Activated CD8-positive, alpha-beta memory T cell treated with anti-CD3 and anti-CD28 coated beads for 4 hours (primary cell): ENCODE measurements around the gene S1PR3.
"Not testable (repeated sequence)": the region's sequence is repeated elsewhere in the genome, so short reads cannot be mapped to it uniquely, and the experiment has no call there.

ENCODE experiments used
- DNase-seq, 2 donors: peaks; one replicate each; pipeline ENCODE4 v3.0.0-alpha.2; 2020; ENCODE audit warnings: low read depth in 2 of 2

S1PR3 gene

DNA sequence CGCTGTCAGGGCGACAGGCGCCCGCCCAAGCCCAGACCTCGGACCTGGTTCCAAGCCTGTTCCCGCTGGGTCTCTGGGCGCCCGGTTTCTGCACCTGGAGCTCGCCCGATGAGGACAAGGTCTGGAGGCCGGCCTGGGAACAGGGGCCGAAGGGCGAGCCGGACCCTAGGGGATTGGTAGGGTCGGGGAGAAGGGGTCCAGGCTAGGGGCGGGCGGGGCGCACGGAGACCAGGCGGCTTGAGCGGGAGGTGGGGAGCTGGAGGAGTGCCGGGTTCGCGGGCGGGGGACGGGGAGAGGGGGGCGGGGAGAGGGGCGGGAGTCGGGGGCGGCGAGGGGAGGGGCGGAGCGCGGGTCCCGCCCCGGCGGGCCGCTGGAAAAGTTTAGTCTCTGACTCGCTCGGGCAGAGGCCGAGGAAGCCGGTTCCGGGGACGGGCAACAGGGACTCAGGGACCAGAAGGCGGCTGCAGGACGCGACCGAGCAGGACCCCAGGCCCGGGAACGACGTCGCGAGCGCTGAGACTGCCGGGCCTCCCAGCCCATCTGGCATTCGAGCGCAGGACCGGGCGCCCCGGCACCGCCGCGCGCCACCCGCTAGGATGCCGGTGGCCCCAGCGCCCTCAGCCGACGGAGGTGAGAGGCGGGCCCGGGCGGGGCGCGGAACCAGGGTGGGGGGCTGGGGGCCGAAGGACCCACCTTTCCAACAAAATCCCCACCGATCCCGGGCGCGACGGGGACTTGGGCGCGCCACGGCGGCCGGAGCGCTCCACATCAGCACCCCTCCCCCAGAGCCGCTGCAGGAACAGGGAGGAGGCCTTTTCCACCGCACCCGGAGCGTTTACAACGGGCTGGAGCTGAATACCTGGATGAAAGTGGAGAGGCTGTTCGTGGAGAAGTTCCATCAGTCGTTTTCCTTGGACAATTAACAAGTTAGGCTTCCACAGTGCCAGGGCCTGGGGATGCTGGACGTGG, at the start of gene S1PR3:
Gene S1PR3 (plus strand): TSS at position 403 of the 969 bp plus-strand sequence. CDS start 9,733 bp downstream, outside the sequence.
- no peak for DNase-seq

DNA sequence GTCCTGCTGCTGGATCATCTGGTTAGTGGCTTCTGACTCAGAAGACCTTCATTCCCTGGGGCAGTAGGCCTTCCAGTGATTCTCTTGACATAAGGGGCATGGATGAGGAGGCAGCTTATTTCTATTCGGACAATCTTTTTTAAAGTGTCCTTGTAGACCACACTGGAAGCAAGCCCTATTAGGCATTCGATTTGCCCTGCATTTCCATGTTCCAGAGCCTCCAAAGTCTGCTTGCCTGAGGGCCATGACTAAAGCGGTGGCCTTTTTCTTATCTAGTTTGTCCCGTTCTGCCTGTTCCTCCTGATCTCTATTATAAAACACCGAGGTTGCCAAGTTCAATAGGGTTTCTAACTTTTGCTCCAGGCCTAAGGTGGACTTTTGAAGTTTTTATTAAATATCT, 49.7 kb upstream of the S1PR3 start:
- not testable (repeated sequence) for DNase-seq

DNA sequence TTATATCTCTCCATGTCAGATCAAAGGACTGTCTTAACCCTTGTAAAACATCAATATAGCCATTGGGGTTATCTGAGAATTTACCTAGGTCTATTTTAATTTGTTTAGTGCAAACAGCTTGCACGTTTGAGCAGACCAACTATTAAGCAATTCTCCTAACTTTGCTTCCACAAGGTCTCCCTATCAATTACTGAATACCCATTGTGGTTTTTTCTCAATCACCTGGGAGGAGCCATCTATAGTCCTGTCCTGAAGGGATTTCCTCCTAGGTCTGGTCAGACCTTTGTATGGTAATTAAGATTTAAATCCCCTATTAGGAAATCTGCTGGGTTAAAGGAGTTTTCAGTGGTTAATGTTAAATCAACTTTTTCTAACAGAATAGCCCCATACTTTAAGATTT, 48.9 kb upstream of the S1PR3 start:
- DNase-seq, result no peak

DNA sequence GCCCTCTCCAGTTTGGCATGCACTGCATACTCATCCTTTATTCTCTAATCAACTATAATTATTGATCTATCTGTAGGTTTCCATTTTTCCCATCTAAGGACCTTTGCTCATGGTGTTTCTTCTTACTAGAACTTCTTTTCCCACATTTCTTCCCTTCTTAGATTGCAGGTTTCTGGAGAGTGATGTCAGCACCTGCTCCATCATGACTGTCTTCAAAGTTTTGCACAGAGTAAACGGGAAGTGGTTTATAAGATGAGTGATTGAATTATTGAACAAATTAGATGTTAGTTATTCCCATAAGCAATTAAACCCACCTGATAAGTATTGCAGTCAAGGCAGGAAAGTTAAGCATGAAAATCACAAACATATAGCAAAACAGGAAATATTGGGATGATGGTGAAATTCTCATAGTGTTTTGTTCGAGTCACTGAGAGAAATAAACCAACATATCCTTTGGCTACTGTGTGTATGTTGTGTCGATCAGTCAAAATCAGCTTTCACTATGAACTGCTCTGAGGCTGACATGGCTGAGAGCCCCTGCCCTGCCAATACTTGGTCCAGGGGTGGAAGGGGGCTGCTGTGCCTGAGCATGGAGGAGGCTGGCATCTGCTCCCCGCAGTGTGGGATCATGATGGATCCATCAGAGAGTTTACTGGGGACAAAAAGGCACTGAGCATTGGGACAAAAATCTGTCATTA, 45.5 kb upstream of the S1PR3 start:
- no peak for DNase-seq

DNA sequence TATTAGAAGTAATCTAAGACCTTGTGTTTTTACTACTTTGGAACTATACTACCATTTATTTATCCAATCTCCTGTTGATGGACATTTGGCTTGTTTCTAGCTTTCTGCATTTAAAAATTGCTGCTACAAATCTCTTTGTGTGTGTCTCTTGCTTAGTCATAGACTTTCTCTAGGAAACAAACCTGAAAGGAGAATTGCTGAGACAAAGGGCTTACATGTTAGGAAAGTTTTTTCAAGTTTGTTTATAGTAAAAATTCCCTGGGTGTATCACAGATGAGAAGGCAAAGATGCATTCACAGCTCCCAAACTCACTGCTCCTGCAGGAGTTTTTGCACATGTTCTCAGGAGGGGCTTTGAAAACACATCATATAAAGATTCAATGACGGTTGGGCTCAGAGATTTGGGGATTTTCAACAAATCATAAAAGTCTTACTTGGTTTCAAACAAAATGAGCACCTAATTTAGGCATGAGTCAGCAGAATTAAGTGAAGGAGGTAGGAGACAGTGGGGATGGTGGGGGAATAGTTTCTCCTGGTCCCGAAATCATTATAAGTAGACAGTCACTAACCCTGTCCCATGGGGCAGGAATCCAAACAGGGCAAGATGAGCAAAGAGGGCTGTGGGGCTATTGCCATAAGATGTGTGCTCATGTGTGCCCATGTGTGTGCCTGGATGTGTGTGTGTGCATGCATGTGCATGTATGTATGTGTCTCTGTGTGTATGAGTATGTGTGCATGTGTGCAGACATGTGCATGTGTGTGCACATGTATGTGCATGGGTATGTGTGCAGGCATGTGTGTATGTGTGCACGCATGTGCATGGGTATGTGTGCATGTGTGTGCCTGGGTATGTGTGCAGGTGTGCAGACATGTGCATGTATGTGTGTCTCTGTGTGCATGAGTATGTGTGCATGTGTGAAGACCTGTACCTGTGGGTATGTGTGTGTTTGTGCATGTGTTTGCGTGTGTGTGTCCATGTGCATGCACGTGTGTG, 43.4 kb upstream of the S1PR3 start:
- no peak for DNase-seq

DNA sequence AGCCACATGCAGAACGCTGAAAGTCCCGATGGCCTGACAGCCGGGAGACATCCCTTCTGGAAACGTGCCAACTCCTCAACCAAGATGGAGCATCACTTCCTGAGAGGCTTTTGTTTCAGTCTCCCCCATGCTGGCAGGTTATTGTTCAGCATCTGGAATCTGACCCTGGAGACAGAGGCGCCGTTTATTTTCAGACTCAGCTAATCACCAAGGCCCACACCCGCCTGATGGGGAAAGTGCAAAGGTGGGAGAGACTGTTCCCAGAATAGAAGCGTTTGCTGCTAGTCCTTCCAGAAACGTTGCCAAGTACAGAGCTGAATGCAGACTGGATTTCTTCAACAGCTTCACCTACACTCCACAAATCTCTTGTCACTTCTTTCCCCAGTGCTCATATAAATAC, 41.8 kb upstream of the S1PR3 start:
- DNase-seq, result no peak

DNA sequence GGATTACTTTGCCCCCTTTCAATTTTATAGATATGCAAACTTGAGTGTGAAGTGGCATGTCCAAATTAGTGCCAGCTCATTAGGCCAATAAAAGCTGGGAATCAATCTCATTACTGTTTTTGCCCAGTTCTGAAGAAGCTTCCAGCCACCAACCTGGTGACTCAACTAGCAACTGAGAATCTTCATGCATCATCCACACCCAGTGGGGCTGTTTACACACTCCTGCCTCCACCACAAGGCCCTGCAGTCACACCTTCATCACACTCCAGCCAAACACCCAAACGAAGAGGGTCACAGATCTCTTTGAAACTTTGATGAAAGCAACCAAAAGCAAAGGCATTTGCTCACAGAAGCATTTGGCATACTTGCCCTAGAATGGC, 41.3 kb upstream of the S1PR3 start:
- no peak for DNase-seq

DNA sequence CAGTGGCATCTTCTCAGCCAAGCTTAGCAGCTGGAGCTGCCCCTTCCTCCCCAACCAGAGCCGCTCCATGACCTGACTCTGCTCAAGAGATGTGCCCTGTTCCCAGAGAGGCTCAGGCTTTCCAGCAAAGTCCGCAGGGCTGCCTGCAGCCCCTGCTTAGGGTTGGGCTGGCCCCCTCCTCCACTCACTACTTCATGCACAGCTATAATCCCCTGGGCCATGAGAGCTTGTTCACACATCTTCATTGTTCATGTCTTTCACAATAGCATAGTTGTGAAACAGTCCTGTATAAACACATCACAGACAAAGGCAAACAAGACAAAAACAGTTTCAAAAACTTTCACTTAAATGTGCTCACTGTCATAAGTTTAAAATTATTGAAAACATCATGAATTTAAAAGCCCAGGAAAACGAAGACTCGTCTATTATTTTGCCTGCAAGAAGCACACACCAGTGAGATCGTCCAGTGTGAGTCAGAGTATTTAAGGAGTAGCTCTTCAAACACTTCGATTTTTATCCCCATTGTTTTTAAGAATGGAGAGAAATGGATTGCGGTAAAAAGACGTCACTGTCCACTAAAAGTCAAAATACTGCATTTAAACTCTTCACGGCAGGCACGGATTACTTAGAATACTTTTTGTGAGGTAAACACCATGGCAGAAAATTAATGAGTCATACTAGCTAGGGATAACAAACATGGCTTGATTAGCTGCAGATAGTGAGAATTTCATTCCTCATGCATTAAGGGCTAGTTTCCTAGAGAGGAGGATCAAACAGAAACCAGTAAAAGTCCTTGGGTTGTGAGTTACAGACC, 40.7 kb upstream of the S1PR3 start:
- DNase-seq, result no peak

DNA sequence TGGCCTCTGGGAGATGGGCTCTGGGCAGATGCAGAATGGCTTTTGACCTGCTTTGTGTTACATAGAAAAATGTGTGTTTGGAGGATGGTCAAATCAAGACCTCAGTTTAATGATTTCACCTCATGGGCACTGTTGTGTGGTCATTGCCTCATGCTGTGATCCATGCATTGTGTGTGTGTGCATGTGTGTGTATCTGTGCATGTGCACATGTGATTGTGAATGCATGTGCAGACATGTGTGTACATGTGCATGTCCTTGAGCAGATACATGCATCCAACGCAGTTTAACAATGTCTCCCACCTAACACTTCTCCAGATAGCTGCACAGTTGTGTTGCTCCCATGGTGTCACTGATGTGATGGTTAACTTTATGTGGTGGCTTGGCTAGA, 40.1 kb upstream of the S1PR3 start:
- DNase-seq, result no peak

DNA sequence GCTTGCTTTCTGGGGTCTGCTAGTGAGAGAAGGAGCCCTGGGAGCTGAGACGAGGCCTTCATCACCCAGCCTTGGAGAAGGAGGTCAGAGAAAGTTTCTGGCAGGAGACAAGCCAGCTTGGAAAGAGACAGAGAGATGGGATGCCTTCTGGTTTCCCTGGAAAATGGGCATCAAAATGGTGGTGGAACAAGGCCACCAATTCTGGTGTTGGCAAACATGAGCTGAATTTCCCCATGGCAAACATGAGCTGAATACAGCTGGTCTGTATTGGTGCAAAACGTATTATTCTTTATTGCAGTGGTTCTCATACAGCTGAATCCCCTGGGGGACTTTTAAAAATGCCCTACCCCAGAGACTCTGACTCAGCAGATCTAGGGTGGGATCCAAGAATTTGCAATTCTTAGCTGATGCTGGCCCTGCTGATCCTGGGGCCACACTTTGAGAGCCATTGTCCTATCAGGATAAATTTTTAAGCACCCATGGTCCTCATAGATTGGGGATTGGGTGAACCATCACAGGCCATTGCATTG, 39.1 kb upstream of the S1PR3 start:
- DNase-seq, result no peak

DNA sequence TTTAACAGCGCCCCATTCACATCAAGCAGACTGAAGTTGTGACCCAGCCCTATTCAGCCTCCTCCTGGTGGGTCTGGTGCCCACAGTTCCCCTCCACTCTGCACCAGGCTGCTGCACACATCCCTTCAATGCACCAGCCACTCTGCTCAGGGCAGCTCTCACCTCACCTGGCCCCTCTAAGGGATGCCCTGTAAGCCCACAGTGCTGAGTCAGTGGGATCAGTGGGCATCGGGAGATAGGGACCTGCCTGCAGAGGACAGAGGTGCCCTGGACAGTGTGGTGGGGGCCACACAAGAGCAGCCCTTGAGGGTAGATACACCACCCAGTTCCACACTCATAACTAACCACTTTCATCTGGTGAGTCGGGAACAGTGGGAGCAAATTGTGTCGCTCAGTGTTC, 38.3 kb upstream of the S1PR3 start:
- no peak for DNase-seq

DNA sequence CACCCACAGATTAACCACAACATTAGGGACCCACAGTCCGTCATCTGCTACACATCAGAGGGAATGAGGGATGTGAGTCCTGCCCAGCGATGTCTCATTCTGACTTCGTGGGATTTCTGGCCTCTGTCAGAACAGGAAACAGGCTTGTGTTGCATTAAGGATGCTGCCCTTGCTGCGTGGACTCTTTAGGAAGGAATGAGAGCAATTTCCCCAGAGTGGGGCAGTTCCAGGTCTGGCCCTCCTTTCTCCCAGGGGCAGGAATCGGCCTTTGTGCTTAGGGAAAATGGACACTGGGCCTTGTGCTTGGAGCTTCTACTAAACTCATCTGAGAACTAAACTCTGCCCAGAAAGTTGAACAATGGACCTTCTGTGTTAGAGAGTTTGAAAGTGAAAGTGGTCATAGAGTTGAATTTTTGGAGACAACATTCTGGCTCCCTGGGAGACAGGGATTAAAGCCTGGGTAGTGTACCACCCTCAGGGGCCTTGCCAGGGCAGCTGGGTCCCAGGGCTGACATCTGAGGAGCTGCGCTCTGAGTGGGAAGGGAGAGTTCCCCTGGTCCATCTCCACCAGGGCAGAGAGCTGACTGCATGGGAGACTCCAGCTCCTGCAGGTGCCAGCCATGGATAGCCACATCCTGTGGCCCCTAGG, 37.8 kb upstream of the S1PR3 start:
- no peak for DNase-seq

DNA sequence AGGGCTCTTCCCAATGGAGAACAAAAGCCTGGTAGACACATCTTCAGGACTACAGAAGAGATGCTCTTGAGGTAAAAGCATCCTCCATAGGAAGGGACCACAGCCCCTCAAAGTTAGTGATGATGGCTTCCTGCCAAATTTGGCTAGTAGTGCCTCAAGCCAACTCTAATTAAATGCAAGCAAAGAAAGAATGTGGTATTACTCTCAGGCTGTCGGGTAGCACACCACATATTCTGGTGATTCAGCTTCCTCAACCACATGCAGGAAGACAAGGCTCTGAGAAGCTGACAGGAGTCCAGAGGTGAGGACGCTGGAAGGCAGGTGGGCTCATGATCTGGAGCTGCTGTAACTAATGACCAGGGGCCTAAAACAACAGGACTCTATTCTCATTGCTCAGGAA, 37.2 kb upstream of the S1PR3 start:
- DNase-seq, result no peak

DNA sequence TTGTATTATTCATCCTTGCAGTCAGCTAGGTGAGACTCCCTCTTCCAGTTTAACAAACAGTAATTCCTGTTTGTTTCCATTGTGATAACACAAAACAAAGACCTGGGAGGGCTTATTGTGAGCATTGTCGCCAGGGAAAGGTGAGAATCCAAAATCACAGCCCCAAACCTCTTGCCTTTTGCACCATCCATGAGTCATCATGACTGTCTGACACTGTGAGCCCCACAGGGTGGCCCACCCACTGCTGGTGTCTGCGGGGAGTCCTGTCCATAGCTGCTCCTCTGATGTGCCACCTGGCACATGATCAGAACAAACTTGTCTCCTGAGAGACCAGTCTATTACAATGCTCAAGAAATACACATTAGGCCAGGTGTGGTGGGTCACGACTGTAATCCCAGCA, 33.7 kb upstream of the S1PR3 start:
- no peak for DNase-seq

DNA sequence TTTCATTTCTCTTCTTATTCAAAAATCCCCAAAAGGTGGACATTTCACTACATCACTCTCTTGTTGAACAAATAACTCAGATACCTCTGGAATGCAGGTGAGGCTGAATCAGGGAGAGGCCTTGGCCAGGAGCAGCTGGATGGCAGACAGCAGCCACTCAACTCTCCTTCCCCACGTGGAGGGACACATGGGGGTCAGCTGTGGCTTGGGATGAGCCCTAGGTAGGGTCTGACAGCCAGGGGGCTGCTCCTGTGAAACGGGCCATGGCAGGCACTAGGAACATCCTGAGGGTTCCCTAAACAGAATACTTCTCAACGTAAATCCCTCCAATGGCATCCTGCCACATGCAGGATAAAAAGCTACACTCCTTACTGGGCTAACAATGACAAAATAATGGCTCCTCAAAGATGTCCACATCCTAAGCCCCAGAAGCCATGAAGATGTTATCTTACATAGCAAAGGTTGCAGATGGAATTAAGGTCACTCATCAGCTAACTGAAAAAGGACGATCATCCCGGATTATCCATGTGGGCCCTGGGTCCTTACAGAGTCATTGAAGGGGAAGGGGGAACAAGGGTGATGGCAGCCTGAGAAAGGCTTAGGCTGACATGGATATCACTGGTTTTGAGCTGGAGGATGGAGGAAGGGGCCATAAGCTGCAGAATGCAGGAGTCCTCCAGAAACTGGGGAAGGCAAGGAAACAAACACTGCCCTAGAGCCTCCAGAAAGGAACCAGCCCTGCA, 31.4 kb upstream of the S1PR3 start:
- DNase-seq, result no peak

DNA sequence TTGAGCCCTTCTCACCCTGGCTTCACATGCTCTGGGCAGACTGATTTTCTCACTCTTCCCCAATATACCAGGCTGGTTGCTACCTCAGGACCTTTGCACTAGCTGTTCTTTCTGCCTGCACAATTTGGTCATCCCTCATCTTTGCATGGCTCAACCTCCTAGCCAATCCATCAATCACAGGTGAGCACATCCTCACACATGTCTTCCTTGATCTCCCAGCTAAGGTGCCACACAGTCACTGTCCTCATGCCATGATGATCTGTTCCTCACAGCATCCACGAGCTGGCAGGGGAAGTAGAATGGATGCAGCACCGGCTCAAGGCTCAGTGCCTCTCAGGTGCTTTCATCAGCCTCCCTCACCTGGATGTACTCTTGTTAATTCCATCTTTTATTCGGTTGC, 30.6 kb upstream of the S1PR3 start:
- DNase-seq, result no peak

DNA sequence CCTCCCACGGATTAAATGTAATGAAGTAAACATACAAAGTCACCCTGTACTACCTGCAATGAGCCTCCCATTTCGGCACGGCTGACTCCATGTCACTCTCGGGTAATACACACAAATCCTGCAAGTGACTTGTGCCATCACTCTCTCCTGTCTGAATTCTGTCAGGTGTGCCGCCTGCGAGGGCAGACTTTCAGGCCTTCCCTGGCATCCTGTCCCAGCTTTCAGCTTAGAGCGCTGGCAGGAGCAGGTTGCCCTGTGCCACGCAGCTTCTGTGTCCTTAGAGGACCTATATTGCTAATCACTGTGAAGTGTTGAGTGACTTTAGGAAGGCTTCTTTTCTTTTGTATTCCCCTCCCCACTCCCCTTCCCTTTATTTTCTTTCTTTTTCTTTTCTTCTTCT, 25.8 kb upstream of the S1PR3 start:
- DNase-seq, result no peak

DNA sequence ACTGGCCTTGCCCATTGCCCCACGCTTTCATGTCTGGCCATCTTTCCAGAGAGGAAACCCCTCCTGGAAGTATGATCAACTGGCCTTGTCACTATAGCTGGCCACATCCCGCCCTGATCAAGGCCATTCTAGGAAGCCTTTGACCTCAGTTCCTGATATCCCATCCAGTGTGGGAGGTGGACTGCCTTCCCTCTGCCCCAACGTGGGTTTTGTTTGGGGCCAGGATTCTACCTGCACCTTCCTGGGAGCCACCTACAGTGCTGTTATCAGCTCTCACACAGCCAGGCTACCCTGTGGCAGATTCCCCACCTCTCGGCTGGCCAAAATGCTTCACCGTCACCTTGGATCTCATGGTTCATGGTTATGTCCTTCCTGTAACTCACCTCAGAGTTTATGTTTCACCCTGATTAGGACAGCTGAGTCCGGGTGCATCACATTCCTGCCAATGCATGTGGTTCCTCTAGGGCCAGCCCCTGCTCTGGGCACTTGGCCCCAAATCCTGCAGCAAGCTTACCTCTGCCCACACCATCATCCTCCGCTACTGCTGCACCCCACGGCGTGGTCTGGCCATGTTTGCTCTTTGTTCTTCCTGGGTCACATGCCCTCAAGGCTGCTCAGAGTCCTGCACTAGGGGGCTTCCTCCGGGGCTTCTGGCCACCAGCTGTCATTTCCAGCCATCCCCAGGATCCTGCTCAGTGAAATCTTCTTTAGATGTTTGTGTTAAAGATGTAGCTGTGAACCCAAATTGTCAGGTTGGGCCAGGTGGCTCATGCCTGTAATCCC, 24.2 kb upstream of the S1PR3 start:
- DNase-seq, result no peak

DNA sequence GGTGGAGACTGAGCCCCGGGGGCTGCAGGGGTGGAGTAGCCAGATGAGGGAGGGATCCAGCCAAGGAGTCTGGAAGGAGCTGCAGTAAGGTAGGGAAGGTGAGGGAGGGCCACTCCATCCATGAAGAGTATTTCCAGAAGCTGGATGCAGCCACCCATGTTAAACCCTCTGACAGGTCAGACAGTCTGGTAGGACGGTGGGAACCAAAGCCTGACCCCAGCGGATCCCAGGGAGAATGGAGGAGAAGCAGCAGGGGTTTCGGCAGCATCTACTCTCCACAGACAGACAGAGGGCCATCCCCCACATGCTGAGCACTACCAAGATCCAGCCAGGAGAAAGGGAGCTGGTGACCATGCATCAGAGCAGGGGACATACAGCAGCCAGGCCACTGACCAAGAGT, 22.5 kb upstream of the S1PR3 start:
- no peak for DNase-seq
